Skeletal muscle satellite cell (primary cell): ENCODE data around the gene NFATC2.

Experiments used
- H3K27me3 ChIP-seq: 2 replicates; pipeline ENCODE4 v1.7.0; 2013; ENCODE audit warnings: low read length; ENCODE audit not compliant: control insufficient read depth, insufficient read depth
- H3K36me3 ChIP-seq: 2 replicates; pipeline ENCODE4 v1.7.0; 2013; ENCODE audit warnings: mild to moderate bottlenecking, control low read depth, low read length; ENCODE audit not compliant: insufficient read depth
- H3K4me1 ChIP-seq: 2 replicates; pipeline ENCODE4 v1.7.0; 2013; ENCODE audit warnings: low read length; ENCODE audit not compliant: control insufficient read depth, insufficient read depth
- H3K4me2 ChIP-seq: 2 replicates; pipeline ENCODE4 v1.7.0; 2013; ENCODE audit warnings: mild to moderate bottlenecking, low read length
- H3K4me3 ChIP-seq: 2 replicates; pipeline ENCODE4 v1.7.0; 2013; ENCODE audit warnings: low read length
- H3K9ac ChIP-seq: 2 replicates; pipeline ENCODE4 v1.7.0; 2013; ENCODE audit warnings: mild to moderate bottlenecking, low read depth, low read length, moderate library complexity
- H3K9me3 ChIP-seq: replicated peaks from 2 replicates; pipeline ENCODE4 v1.7.0; 2013; ENCODE audit warnings: mild to moderate bottlenecking, control low read depth, low read length

Gene NFATC2

DNA sequence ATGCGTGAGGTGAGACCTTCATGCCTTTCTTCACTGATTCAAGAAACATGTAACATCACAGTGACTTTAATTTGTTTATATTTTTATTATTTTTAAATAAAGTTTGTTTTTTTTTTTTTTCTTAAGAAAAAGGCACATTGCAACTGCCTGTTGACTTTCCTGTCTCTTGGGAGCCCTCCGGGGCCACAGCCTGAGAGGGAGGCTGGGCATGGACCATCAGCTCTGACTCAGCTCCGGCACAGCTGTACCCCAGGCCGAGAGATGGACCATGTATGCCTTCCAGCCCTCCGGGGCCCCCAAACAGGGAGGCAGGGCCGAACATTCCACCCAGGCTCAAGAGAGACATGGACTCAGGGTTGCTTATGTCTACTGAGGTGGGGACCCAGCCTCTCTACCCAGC, 99.9 kb downstream of the NFATC2 start:
- Histone ChIP-seq H3K4me2 (no peak overlapping the region), H3K9ac (no peak overlapping the region), H3K4me3 (no peak overlapping the region), H3K4me1 (peaks cover 14% of the 10 kb centered on the region), H3K36me3 (no peaks in the 10 kb centered on the region), H3K9me3 (no peaks in the 10 kb centered on the region), H3K27me3 (peaks cover 32% of the 10 kb centered on the region)

DNA sequence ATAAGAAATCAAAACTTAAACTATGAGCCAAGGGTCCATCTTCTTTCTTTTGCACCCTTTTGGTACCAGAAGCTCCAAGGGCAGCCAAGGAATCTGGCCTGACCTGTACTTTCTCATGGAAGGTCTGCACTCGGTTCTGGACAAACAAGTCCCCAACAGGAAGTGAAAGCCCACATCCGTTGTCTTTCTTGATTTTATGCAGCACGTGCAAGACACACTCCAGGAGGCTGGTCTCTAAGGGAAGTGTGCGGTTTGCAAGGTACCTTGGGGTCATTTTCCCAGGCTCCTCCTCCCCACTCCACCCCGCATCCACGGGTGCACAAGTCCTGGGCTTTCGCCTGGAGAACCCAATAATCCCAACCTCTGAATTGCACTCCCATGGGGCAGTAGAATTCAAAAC, 101.9 kb downstream of the NFATC2 start:
- H3K9me3 ChIP-seq = no peaks in the 10 kb centered on the region
- peaks cover 32% of the 10 kb centered on the region for H3K27me3 ChIP-seq
- H3K4me1 ChIP-seq = no peaks in the 10 kb centered on the region

GRCh38 chr20:51439160-51439689, 103.3 kb downstream of the NFATC2 start:
- H3K4me2 ChIP-seq = no peak overlapping the region
- H3K4me3 ChIP-seq = no peak overlapping the region
- H3K36me3 ChIP-seq = no peaks in the 10 kb centered on the region
- H3K9ac ChIP-seq = no peak overlapping the region
- peaks cover 29% of the 10 kb centered on the region for H3K27me3 ChIP-seq
- no peaks in the 10 kb centered on the region for H3K9me3 ChIP-seq
- peaks cover 8% of the 10 kb centered on the region for H3K4me1 ChIP-seq

More for the DNA sequence above, 101.9 kb downstream of the NFATC2 start:
- no peak overlapping the region for H3K4me3 ChIP-seq
- no peak overlapping the region for H3K4me2 ChIP-seq
- H3K36me3 ChIP-seq = no peaks in the 10 kb centered on the region
- H3K9ac ChIP-seq = no peak overlapping the region

DNA sequence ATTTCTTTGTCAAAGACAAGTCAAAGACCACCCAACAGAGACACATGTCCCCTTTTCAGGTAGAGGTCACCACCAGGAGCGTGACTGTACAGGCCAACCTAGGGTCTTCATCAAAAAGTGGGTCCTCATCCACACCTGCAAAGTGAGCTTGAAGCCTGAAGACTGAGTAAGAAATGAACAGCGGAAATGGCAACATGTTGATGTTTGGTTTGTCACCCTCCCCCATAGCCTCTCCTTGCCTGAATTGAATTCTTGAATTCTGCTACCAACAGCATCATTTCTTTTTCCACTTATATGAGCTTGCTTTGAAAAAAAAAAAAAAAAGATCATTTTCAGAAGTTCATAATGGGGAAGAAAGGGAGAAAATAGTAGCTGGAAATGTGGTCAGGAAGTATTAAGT, 104.4 kb downstream of the NFATC2 start:
- no peaks in the 10 kb centered on the region for H3K36me3 ChIP-seq
- H3K4me1 ChIP-seq = peaks cover 8% of the 10 kb centered on the region

DNA sequence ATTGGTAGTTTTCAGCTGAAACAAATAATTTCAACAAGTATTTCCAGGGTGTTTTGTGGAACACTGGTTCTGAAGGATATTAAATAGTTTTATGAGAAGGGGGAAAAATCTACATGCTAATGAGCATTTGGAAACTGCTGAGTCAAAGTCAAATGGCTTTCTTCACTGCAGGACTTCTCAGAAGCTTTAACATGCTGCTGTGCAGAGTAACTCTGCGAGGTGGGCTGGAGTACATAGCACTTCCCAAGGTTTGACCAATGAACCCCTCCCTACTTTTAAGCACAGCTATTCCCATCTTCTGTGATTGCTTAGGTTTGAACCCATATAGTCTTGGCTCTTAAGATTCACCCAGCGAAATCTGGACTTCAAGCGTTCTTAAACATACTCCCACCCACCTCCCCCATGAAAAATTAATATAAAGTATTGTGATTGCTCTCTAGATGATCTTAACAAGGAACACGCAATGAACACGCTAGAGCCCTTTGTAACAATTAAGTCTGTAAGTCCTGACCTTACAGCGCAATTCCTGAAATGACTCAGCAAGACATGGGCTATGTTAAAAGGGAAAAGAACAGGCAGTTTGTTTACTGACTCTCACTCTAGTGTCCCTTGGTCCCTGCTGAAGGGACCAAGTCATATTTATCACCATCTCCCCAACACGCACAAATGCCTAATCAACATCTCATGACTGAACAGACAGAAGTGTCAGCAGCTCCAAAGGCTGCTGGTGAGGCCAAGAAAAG, 105.2 kb downstream of the NFATC2 start:
- no peak overlapping the region for H3K9ac ChIP-seq
- no peaks in the 10 kb centered on the region for H3K9me3 ChIP-seq
- no peak overlapping the region for H3K4me3 ChIP-seq
- peaks cover 8% of the 10 kb centered on the region for H3K4me1 ChIP-seq
- H3K27me3 ChIP-seq = peaks cover 15% of the 10 kb centered on the region
- no peak overlapping the region for H3K4me2 ChIP-seq
- H3K36me3 ChIP-seq = no peaks in the 10 kb centered on the region

More for the DNA sequence above, 104.4 kb downstream of the NFATC2 start:
- Histone ChIP-seq H3K4me3 (no peak overlapping the region), H3K27me3 (peaks cover 20% of the 10 kb centered on the region), H3K4me2 (no peak overlapping the region), H3K9me3 (no peaks in the 10 kb centered on the region), H3K9ac (no peak overlapping the region)

DNA sequence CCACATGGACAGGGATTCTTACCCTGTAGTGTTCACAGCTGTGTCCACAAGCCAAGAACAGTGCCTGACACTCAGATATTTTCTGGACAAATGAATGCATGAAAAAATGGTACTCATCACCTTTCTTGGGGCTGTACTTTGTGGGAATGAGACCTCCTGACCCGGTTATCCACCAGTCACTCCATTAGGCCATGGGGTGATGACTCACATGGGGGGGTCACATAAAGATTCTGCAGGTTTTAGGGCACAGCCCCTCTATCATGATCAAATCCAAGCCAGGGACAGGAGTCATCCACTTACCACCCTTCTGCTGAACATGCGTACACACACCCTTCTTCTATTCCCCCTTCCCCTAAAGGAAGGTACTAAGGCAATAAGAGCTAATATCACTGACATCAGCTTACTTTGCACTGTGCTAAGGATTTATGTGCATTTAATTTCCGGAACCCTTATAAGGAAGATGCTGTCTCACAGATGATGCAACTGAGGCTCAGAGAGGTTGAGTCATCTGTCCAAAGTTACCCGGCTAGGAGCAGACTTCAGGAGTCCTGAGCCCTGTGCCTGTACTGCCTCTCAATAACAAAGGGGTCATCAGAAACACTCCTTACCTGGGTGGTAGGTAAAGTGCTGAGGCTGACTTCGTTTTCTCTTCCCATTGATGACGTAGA, 107.8 kb downstream of the NFATC2 start:
- H3K9ac ChIP-seq = no peak overlapping the region
- H3K9me3 ChIP-seq = no peaks in the 10 kb centered on the region
- peaks cover 8% of the 10 kb centered on the region for H3K4me1 ChIP-seq
- peaks cover 15% of the 10 kb centered on the region for H3K27me3 ChIP-seq
- no peaks in the 10 kb centered on the region for H3K36me3 ChIP-seq
- no peak overlapping the region for H3K4me2 ChIP-seq
- H3K4me3 ChIP-seq = no peak overlapping the region

GRCh38 chr20:51434026-51434425, 108.5 kb downstream of the NFATC2 start:
- Histone ChIP-seq H3K4me2 (no peak overlapping the region), H3K4me3 (no peak overlapping the region), H3K9ac (no peak overlapping the region), H3K9me3 (no peaks in the 10 kb centered on the region), H3K4me1 (peaks cover 8% of the 10 kb centered on the region), H3K27me3 (peaks cover 14% of the 10 kb centered on the region), H3K36me3 (no peaks in the 10 kb centered on the region)

- peaks cover 16% of the 10 kb centered on the region for H3K27me3 ChIP-seq
- H3K9me3 ChIP-seq = no peaks in the 10 kb centered on the region
- no peak overlapping the region for H3K4me2 ChIP-seq
- H3K4me3 ChIP-seq = no peak overlapping the region
- no peak overlapping the region for H3K9ac ChIP-seq
- H3K36me3 ChIP-seq = no peaks in the 10 kb centered on the region
- H3K4me1 ChIP-seq = peaks cover 15% of the 10 kb centered on the region
Observed at GRCh38 chr20:51432875-51433274, 109.6 kb downstream of the NFATC2 start.

DNA sequence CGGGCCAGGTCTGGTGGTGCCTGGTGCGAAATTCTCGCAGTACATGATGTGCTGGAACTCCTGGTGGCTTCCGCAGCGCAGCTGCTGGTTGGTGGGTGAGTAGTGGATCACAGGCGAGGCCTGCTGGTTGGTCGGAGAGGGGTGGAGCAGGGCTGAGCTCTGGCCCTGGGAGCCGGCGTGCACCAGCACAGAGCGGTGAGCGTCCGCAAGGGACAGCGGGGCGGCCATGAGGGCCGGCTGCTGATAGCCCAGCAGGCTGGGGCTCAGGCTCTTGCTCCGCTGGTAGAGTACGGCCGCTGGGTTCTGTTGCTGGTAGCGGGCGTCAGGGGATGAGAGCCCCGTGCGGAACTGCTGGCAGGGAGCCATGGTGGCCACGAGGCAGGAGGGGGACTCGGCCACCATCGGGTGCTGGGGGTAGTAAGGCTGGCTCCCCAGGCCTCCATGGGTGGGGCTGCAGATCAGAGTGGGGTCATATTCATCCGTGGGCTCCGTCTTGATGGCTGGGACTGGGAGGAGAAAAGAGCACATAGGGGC, 110.2 kb downstream of the NFATC2 start:
- Histone ChIP-seq H3K4me2 (no peak overlapping the region), H3K4me1 (peaks cover 15% of the 10 kb centered on the region), H3K36me3 (no peaks in the 10 kb centered on the region), H3K9ac (no peak overlapping the region), H3K9me3 (no peaks in the 10 kb centered on the region), H3K4me3 (no peak overlapping the region), H3K27me3 (peaks cover 18% of the 10 kb centered on the region)

- Histone ChIP-seq H3K4me3 (no peak overlapping the region), H3K9ac (no peak overlapping the region), H3K4me1 (peaks cover 15% of the 10 kb centered on the region), H3K9me3 (no peaks in the 10 kb centered on the region), H3K4me2 (no peak overlapping the region), H3K36me3 (no peaks in the 10 kb centered on the region), H3K27me3 (peaks cover 27% of the 10 kb centered on the region)
Observed at GRCh38 chr20:51431321-51431720, 111.2 kb downstream of the NFATC2 start.

- no peaks in the 10 kb centered on the region for H3K36me3 ChIP-seq
- peaks cover 27% of the 10 kb centered on the region for H3K27me3 ChIP-seq
- H3K9me3 ChIP-seq = no peaks in the 10 kb centered on the region
- no peak overlapping the region for H3K4me3 ChIP-seq
- peaks cover 15% of the 10 kb centered on the region for H3K4me1 ChIP-seq
- H3K4me2 ChIP-seq = no peak overlapping the region
- no peak overlapping the region for H3K9ac ChIP-seq
Observed at GRCh38 chr20:51430198-51430950, 112.1 kb downstream of the NFATC2 start.
